GDM1 (cell line): Measurements from ENCODE around the gene CAPRIN1.
A peak's percentile ranks its signal among the peaks of the same experiment; 100 is the strongest.
"Not testable (repeated sequence)": the region's sequence is repeated elsewhere in the genome, so short reads cannot be mapped to it uniquely, and the experiment has no call there.

Source experiments
- DNase-seq: peaks from one replicate; lab custom pipeline; 2025; lab: John Stamatoyannopoulos, UW

CAPRIN1 gene

DNA sequence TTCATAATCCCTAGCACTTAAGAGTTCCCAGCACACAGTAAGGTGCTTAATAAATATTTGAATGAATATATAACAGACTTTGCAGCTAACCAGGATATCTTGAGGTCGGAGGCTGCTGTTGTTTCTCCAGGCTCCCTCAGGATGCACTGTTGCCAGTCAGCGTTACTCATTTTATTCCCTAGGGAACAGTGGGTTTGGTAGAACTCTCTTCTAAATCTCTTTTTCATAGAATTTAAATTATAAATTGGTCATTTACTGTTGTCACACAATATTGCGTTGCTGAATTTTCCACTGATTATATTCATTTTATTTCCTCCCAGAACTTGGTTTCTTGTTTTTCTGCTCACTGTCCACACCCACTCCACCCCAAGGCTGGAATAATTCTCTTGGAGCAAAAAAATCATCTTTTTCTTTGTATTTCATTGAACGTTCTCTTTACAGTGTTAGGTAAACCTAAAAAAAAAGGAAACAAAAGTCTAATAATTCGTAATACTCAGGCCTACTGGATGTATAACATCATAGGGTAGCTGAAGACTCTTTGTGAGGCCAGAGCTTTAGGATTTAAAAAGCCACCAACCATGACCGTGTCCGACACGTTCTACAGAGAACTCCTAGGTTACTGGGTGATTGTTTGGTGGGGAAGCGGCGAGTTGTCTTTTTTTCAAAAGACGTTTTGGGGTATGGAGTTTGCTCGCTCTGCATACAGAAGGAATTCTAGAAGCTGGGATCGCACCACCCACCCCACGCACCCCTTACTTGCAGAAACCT is 766 bp upstream of the CAPRIN1 start:
- DNase-seq: no peak

DNA sequence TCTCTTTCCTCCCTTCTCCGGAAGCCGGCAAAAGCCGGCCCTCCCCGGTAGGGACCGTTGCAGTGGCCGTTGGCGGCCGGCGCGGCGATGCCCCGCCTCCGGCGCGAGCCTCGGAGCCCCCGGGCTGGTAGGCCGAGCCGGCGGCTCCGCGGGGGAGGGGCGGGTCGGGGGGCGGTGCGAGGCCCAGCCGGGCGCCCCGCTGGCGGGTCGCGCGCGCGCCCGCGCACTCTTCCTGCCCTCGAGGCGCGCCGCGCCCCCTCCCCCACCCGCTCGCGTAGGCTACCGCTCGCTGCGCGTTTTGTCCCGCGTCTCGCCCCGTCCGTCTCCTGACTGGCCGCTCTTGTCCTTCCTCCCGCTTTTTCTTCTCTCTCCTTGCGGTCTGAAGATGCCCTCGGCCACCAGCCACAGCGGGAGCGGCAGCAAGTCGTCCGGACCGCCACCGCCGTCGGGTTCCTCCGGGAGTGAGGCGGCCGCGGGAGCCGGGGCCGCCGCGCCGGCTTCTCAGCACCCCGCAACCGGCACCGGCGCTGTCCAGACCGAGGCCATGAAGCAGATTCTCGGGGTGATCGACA is 591 bp downstream of the CAPRIN1 start:
- peak; percentile 87 for DNase-seq

DNA sequence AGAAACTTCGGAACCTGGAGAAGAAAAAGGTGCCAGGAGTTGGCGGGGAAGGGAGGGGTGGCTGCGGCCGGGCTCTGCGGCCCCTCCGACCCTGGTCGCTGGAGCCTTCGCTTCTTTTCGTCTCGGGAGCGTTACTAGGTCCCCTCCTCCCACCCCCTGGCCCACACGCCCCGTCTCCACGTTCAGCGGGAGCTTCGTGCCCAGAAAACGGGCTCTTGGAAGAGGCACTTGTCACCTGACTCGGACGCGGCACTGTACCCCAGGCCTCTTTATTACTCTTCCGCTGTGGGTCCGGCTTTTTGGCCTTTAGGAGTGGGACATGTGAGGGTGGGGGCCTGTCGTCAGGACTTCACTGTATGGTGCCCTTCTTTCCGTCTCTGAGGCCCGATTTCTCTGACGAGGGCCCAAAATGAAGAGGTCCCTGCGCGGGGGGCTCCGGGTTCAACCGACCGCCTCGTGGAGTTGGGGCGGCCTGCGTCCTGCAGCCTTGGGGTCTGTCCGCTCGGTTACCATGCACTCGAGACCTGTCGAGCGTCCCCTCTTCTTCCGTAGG is 1.2 kb downstream of the CAPRIN1 start:
- DNase-seq: no peak

DNA sequence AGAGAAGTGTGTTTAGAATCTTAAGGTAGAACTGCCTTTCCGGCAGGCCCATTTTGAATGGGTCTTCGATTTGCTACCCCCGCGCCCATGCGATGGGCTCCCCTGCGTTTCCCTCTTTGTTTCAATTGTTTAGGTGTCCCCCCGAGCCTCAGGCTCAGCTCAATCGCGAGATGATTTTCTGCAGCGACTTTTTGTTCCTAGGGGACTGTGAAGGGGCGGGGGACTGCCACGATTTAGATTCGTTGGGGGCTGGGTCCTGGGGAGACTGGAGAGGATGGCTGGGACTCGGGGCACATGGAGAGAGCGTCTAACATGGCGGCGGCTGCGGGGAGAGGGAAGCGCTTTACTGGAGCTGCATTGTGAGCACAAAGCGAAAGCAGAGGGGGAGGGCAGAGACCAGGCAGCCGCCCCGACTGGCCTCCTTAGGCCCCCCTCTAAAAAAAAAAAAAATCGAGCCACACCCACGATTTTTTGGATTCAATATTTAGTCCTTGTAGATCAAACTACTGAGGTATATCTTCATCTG is 1.7 kb downstream of the CAPRIN1 start:
- DNase-seq: peak; percentile 64

DNA sequence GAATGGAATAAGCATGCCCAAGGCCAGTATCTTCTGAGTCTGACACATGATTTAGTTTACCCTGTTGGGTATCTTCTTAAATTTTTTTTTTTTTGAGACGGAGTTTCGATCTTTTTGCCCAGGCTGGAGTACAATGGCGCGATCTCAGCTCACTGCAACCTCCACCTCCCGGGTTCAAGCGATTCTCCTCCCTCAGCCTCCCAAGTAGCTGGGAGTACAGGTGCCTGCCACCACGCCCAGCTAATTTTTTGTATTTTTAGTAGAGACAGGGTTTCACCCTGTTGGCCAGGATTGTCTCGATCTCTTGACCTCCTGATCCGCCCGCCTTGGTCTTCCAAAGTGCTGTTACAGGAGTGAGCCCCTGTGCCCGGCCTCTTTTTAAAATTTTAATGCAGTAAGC is 2.8 kb downstream of the CAPRIN1 start:
- not testable (repeated sequence) for DNase-seq

DNA sequence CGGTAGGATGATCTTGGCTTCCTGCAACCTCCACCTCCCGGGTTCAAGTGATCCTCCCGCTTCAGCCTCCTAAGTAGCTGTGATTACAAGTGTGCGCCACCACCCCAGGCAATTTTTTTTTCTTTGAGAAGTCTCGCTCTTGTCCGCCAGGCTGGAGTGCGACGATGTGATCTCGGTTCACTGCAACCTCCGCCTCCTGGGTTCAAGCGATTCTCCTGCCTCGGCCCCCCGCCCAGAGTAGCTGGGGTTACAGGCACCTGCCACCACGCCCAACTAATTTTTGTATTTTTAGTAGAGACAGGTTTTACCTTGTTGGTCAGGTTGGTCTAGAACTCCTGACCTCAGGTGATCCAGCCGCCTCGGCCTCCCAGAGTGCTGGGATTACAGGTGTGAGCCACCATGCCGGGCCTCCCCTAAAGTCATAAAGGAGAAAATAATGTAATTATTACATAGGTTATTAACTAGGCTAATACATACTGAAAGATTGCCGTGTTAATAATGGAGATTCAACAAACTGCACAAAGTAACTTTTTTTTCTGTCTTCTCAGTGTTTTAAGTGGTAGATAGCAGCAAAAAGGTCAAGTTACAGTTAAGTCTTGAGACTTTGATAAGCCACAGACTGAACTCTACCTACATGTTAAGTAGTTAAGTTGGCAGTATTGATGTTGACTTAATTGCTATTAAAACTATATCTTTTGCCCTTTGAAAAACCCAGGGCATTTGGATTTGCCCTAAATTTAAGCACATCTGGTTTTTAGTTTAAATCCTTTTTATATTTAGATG is 3.9 kb downstream of the CAPRIN1 start:
- DNase-seq: no peak

DNA sequence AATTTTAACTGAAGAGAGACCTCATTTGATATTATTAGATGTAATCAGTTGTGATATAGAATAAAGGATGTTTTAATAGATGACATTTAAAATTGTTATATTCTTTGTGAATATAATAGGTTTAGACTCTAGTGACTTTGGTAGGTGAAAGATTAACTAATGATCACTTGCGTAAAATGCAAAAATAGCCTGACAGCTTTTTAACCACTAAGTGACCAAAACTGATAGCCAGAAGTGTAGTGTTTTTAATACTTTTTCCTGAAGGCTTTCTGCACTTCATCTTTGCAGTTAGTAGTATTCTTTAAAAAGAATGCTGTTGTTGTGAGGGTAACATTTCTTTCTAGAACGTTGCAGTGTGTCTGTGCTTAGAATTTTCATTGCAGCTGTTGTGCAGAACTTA is 5.1 kb downstream of the CAPRIN1 start:
- no peak for DNase-seq

DNA sequence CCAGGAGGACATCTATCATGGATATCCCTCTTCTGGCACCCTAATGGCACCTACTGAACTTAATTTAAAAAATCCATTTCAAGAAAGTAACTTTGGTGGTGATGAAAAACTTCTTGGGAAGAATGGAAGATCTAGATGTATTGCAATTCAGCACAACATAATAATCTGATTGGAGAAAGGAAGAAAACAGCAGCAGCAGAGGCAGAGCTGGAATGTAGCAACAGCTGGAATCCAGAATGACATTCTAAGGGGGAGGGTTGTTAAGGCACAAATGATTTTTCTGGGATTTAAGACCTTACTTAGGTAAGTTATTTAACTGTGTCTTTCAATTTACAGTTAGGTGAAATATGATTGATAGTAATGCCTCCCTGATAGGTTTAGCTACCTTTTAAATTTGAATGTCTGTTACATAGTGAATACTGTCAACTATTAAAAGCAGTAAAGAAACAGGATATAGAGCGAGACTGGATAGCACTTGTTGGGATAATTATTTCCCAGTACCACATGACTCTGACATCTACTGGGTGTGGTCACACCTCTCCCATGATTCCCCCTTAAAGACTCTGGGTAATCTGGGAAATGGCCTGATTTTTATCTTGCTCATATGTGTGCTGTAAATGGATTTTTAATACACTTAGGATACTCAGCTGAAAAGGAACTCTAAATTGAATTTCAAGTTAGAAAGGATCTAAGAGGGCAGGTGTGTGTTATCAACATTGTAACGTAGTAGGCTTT is 11.7 kb downstream of the CAPRIN1 start:
- no peak for DNase-seq

DNA sequence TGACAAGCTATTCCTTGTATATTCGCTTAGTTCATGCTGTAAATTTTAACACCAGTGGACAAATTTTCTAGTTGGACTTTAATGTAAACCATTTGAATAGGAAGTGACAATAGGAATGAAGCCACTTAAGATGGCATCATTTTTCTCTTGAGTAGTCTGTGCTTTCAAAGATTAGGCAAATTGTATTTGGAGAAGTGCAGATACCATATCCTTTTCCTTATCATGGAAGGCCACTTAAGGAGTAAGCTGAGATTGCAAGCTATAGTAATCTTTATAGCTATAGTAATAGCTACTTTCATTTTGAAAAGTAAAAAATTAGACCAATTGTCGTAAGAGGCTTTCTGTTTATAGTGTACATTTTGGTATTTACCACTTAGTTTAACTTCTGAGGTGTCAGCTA is 12.8 kb downstream of the CAPRIN1 start:
- DNase-seq: no peak

DNA sequence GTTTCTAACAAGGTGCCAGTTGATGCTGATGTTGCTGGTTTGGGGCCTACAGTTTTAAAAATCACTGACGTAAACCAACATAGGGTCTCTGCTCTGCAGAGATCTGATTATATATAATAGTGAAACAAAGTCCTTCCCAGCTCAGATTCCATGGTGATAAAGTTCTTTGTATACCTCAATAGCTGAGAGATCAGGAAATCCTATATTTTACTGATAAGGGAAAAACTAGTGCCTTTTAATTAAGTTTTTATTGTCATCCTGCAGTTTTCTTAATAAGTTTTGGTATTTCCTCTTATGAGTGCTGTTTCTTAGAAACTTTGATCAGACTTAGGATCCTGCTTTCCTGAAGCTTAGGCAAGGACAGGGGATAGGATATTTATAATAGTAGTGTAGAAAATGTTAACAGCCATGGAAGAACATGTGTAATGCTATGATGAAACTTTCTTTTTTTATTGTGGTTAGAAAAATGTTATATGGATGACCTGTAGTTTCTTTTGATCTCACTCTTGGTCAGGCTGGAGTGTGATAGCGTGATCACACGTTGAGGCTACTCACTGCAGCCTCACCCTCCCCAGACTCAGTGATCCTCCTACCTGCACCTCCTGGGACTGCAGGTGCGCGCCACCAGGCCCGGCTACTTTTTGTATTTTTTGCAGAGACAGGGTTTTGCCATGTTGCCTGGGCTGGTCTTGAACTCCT is 14.1 kb downstream of the CAPRIN1 start:
- no peak for DNase-seq

DNA sequence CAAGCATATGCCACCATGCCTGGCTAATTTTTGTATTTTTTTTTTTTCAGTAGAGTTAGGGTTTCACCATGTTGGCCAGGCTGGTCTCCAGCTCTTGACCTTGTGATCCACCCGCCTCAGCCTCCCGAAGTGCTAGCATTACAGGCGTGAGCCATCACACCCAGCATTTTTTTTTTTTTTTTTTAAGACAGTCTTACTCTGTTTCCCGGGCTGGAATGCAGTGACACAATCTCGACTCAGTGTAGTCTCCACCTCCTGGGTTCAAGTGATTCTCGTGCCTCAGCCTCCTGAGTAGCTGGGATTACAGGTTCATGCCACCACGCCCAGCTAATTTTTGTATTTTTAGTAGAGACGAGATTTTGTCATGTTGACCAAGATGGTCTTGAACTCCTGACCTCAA is 15.2 kb downstream of the CAPRIN1 start:
- DNase-seq: not testable (repeated sequence)

DNA sequence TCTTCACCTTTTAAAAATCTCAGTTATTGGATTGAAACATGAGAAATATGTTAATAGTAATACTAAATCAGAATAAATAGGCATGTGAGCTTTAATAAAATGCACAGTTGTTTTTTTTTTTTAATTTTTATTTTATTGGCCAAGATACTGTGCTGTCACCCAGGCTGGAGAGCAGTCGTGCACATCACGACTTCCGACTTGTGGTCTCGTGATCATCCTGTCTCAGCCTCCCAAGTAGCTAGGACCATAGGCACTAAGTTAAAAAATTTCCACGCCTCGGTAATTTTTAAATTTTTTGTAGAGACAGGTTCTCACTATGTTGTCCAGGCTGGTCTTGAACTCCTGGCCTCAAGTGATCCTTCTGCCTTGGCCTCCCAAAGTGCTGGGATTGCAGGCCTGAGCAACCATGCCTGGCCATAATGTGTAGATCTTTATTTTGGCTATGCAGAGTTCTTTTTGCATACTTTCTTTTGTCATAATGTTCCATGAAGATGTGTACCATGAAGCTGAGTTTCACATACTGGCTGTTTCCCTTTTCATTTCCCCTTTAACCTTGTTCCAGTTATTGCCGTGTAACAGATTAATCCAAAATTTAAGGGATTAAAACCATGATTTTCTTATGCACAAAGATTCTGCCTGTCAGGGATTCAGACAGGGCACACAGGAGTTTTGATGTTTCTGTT is 16.0 kb downstream of the CAPRIN1 start:
- DNase-seq: no peak

DNA sequence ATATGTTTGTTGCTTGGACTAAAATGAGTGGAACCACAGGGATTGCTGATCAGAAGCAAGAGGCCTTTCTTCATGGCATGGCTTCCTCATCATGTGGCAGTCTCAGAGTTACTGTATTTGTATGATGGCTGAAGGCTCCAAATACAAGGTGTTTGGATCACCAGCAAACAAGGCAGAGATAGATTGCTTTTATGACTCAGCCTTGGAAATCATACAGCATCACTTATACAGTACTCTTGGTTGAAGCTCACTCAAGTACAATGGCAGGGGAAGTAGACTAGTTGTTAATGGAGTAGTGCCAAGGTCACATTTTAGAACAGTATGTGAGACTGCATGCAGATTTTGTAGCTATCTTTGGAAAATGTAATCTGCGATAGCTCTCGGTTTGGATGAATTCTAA is 16.6 kb downstream of the CAPRIN1 start:
- no peak for DNase-seq

DNA sequence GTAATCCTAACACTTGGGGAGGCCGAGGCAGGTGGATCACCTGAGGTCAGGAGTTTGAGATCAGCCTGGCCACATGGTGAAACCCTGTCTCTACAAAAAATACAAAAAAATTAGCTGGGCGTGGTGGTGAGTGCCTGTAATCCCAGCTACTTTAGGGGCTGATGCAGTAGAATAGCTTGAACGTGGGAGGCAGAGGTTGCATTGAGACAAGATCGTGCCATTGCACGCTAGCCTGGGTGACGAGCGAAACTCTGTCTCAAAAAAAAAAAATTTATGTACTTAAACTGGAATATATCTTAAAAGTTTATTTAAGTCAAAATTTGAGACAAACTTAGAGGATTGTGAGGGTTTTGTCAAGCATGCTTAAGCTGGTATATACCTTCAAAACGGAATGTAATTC is 19.8 kb downstream of the CAPRIN1 start:
- not testable (repeated sequence) for DNase-seq

DNA sequence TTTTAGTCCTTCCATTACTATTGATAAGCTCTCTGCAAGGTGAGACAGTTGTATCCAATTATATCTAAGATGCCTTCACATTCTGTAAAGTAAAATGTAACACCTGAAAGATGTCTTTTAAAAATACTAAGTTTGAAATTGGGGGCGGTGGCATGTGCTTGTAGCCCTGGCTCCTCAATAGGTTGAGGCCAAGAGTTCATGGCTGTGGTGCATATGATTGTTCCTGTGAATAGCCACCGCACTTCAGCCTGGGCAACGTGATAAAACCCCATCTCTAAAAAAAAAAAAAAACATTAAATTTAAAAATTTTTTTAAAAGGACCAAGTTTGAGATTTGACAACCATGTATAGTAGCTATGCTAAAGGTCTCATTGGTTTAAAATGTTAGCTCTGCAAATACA is 20.5 kb downstream of the CAPRIN1 start:
- DNase-seq: no peak

DNA sequence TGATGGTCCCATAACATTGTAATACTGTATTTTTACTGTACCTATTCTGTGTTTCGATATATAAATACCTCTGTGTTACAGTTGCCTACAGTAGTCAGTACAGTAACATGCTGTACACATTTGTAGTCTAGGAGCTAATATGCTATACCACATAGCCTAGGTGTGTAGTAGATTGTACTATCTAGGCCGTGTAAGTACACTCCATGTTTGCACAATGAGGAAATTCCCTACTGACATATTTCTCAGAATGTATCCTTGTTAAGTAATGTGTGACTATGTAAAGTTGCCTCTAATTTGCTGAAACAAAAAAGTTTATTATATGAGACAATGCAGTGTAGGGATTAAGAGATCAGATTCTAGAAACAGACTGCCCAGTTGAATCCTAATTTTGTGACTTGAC is 21.3 kb downstream of the CAPRIN1 start:
- no peak for DNase-seq

DNA sequence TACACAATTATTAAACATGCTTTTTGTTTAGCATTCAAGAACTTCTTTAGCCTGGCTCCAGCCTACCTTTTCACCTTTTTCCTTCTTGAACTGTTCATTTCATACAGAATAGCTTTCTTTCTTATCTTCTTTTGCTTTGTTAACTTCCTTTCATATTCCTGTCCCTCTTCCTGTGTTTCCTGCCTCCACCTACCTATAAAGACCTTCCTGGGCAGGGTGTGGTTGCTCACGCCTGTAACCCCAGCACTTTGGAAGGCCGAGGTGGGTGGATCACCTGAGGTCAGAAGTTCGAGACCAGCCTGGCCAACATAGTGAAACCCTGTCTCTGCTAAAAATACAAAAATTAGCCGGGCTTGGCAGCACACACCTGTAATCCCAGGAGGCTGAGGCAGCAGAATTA is 22.9 kb downstream of the CAPRIN1 start:
- no peak for DNase-seq

DNA sequence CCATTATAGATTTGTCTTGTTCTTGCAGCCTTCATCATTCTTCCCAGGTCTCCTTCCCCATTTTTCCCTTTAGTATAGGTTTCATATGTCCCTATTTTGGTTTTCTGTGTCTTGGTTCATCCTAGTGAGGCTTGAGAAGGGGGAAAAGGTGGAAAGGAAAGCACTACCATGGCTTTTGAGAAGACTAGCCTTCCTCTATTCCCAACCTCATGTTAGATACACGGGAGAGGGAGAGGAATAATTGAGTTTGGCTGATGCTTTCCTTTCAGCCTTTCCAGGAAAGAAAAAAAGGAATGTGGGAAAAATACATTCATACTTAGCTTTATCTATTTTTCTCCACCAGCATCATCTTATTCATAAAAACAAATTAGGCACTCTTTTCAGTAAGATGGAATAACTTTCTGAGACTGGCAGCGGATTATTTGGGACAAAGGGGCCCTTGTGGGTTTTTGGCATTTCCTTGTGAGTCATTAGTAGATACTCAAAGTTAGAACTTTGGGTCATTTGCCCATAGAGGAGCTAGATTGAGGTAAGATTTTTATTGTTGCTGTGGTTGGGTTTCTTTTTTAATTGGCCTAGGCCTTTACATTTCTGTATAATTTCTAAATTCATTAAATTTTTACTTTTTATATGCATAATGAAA is 23.8 kb downstream of the CAPRIN1 start:
- no peak for DNase-seq

DNA sequence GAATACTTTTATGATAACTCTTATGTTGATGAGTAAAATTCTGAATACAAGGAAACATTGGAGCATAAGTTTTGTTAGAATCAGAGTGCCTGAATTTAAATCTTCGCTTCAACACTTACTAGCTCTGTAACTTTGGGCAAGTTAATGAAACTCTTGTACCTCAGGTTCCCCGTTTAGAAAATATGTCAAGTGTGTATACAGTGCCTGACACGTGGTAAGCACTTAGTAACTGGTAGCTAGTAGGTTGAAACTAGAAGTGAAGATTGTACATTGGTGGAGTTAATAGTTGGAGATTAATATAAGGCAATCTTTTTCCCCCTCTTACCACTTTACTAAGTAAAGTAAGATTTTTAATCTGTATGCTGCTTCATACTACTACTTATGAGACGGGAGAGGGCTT is 29.1 kb downstream of the CAPRIN1 start:
- no peak for DNase-seq

DNA sequence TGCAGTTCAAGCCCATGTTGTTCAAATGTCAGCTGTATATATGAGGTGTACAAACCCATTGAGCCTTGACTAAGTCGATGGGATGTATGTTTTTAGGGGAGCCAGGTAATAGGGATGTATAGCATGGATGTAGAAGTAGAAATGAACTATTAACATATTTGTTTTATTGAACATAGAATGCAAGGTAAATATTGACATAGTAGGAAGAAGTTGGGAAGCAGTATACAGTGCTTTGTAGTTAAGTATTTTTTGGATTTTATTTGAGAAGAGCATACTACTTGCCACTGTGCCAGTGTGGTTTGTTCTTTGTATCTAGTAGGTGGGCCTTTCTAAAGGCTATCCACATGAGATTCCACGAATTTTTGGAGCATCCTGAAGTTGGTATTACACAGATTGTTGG is 33.1 kb downstream of the CAPRIN1 start:
- no peak for DNase-seq
